Mesothelial cell of epicardium (in vitro differentiated cells): Measurements from ENCODE around the gene CCDC170. TPM values are rescaled to one million over a fixed set of nuclear protein-coding genes. Genes with fewer than 3 reads are reported as not detected.
"Not testable (repeated sequence)": the region's sequence is repeated elsewhere in the genome, so short reads cannot be mapped to it uniquely, and the experiment has no call there.

Source experiments
- DNase-seq, 2 experiments: peaks; one replicate each; pipeline ENCODE4 v3.0.0; 2021; ENCODE audit warnings: low spot score in 2 of 2; ENCODE audit not compliant: unreplicated experiment in 2 of 2
- H3K27ac Mint-ChIP-seq: 2 replicates; pipeline ENCODE4 v1.8.0; 2021; ENCODE audit warnings: mixed read lengths
- H3K27me3 Mint-ChIP-seq: 2 replicates; pipeline ENCODE4 v1.8.0; 2021; ENCODE audit warnings: low read depth, mixed read lengths
- H3K36me3 Mint-ChIP-seq: 2 replicates; pipeline ENCODE4 v1.8.0; 2021; ENCODE audit warnings: mixed read lengths
- H3K4me1 Mint-ChIP-seq: 2 replicates; pipeline ENCODE4 v1.8.0; 2021; ENCODE audit warnings: mixed read lengths
- H3K4me3 Mint-ChIP-seq: 2 replicates; pipeline ENCODE4 v1.8.0; 2021; ENCODE audit warnings: mild to moderate bottlenecking, moderate library complexity, mixed read lengths
- H3K9me3 Mint-ChIP-seq: 2 replicates; pipeline ENCODE4 v1.8.0; 2021; ENCODE audit warnings: mixed read lengths
- total RNA-seq: library from RNA; stranded (reverse); gene quantifications from 3 replicates; pipeline ENCODE4 v1.2.1, GENCODE V29; 2021
- TF ChIP-seq, protein P1 (sequence below): fragments of 200-600 bp; sonication (generic); IDR thresholded peaks from one replicate; pipeline ENCODE4 v1.5.0; 2021; ENCODE audit warnings: antibody characterized with exemption; ENCODE audit not compliant: unreplicated experiment

Gene CCDC170
- total RNA-seq, 1 donor from 2014 or later = 3.0 TPM

DNA sequence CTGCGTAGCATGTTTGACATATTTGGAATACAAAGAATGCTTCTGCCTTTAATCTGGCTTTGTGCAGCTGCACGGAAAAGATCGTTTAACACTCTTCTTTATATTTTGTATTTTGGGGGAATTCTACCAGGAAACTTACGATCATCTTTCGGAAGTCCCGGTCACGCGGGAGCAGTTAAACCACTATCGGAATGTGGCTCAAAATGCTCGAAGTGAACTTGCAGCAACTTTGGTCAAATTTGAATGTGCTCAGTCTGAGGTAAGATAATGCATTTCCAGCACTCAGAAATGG is 42.3 kb downstream of the CCDC170 start:
- no peak for DNase-seq
- H3K4me1 Mint-ChIP-seq = no peaks in the 10 kb centered on the region
- no peak overlapping the region for H3K27ac Mint-ChIP-seq
- peaks cover 3% of the 10 kb centered on the region for H3K36me3 Mint-ChIP-seq
- H3K27me3 Mint-ChIP-seq = no peaks in the 10 kb centered on the region
- peaks cover 26% of the 10 kb centered on the region for H3K9me3 Mint-ChIP-seq
- no peak overlapping the region for H3K4me3 Mint-ChIP-seq
- TF ChIP-seq, protein P1, sequence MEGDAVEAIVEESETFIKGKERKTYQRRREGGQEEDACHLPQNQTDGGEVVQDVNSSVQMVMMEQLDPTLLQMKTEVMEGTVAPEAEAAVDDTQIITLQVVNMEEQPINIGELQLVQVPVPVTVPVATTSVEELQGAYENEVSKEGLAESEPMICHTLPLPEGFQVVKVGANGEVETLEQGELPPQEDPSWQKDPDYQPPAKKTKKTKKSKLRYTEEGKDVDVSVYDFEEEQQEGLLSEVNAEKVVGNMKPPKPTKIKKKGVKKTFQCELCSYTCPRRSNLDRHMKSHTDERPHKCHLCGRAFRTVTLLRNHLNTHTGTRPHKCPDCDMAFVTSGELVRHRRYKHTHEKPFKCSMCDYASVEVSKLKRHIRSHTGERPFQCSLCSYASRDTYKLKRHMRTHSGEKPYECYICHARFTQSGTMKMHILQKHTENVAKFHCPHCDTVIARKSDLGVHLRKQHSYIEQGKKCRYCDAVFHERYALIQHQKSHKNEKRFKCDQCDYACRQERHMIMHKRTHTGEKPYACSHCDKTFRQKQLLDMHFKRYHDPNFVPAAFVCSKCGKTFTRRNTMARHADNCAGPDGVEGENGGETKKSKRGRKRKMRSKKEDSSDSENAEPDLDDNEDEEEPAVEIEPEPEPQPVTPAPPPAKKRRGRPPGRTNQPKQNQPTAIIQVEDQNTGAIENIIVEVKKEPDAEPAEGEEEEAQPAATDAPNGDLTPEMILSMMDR = no peak

DNA sequence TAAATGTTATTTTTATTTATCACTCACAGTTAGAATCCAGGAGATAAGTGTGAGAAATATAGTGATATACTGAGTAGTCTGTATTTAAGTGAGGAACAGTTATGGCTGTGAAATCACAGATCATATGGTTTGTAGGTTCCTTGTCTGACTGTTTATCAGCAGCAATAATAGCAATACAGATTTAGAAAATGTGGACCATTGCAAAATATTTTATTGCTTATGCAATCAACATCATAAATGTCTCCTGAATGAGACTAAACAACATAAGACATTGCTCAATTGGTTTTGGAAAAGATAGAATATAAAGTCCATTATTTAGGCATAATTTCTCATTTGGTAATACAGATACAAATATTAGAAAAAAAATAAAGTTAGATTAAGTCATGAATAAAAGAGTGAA is 43.7 kb downstream of the CCDC170 start:
- no peaks in the 10 kb centered on the region for H3K4me1 Mint-ChIP-seq
- H3K36me3 Mint-ChIP-seq = peaks cover 3% of the 10 kb centered on the region
- peaks cover 21% of the 10 kb centered on the region for H3K9me3 Mint-ChIP-seq
- no peaks in the 10 kb centered on the region for H3K27me3 Mint-ChIP-seq
- H3K4me3 Mint-ChIP-seq = no peak overlapping the region
- no peak for DNase-seq
- no peak overlapping the region for H3K27ac Mint-ChIP-seq
- TF ChIP-seq, protein P1 = no peak

DNA sequence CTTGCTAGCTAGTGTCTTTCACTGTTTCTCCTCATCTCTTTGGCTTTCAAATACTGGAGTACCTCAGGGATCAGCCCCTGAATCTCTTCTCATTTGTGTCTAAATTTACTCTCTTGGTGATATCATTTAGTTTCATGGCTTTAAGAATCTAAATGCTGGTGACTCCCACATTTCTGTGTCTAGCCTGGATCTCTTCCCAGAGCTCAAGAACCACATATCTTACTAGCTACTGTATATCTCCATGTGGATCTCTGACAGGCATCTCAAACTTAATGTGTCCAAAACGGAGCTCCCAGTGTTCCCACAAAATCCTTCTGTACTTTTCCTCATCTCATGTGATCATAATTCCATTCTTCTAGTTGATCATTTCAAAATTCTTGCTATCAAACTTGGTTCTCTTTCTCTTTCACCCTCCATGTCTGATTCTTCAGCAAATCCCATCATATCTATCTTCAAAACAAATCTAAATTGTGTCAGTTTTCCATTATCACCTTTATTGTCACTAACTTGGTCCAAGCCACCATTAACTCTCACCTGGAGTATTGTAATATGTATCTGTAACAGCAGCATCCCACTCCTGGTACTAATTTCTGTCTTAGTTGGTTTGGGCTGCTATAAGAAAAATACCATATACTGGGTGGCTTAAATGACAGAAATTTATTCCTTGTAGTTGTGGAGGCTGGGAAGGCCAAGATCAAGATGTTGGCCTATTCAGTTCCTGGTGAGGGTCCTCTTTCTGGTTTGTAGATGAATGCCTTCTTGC is 45.9 kb downstream of the CCDC170 start:
- TF ChIP-seq, protein P1 = no peak
- DNase-seq = no peak

DNA sequence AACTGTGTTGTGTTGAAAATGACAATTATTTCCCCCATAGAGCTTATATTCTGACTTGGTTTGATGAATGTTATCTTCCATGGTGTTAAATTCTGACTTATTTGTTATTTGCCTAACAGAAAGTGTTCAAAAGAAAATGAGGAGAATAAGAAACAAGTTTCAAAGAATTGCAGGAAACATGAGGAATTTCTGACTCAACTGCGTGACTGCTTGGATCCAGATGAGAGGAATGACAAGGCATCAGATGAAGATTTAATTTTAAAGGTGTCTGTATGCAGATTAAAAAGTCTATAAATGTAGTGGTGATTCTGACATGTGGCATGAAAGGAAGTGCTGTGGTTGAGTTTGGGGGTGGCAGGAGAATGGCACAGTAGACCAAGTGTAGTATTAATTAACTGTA is 50.6 kb downstream of the CCDC170 start:
- Mint-ChIP-seq H3K36me3 (peaks cover 3% of the 10 kb centered on the region), H3K4me1 (no peaks in the 10 kb centered on the region), H3K27ac (no peak overlapping the region), H3K4me3 (no peak overlapping the region), H3K27me3 (no peaks in the 10 kb centered on the region), H3K9me3 (peaks cover 16% of the 10 kb centered on the region)
- TF ChIP-seq, protein P1 = no peak
- no peak for DNase-seq

More for the DNA sequence above, 45.9 kb downstream of the CCDC170 start:
- H3K27ac Mint-ChIP-seq = no peak overlapping the region
- H3K9me3 Mint-ChIP-seq = peaks cover 21% of the 10 kb centered on the region
- H3K27me3 Mint-ChIP-seq = no peaks in the 10 kb centered on the region
- H3K4me3 Mint-ChIP-seq = no peak overlapping the region
- H3K4me1 Mint-ChIP-seq = no peaks in the 10 kb centered on the region
- H3K36me3 Mint-ChIP-seq = peaks cover 3% of the 10 kb centered on the region

DNA sequence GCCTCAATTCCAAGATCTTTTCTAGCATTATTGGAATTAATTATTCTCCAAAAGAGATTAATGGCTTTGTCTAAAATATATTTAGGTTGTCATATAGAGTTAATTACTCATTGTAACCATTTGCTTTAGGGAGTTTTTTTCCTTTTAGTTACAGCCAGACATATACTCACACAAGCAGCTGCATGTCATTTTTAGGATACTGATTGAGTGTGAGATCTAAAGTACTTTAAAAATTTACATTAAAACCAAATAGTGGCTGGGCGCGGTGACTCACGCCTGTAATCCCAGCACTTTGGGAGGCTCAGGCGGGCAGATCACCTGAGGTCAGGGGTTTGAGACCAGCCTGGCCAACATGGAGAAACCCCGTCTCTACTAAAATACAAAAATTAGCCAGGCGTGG is 51.1 kb downstream of the CCDC170 start:
- H3K27ac Mint-ChIP-seq, H3K36me3 Mint-ChIP-seq, DNase-seq, H3K4me1 Mint-ChIP-seq, H3K27me3 Mint-ChIP-seq, H3K4me3 Mint-ChIP-seq: not testable (repeated sequence)
- H3K9me3 Mint-ChIP-seq = peaks cover 12% of the 10 kb centered on the region

DNA sequence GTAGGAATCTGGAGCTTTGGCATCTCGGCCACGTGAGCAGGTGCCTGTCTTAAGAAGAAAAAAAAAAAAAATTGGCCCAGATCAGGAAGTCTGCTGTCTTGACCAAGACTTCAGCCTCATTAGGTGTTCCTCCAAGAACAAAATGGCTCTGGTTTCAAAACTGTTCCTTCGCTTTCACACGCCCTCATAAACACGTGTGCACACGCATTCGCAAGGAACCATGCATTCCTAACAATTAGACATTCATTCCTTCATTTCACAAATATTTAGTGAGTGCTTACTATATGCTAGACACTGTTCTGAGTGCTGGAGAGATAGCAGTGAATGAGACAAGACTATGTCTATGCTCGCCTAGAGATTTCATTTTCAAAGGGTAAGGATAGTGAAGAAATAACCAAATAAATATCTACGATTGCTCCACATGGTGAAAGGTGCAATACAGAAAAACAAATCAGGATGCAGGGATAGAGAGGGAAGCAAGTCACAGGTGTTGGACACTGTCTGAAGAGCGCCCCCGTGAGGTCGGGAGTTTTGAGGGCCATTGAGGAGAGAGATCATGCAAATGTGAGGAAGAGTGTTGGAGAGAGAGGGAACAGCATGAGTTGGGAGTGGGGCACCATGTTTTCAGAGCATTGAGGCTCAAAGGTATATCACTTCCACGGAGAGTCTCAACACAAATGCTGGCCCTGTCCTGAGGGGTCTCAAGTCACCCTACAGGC is 53.3 kb downstream of the CCDC170 start:
- Mint-ChIP-seq H3K27me3 (no peaks in the 10 kb centered on the region), H3K4me3 (no peak overlapping the region), H3K9me3 (peaks cover 8% of the 10 kb centered on the region), H3K36me3 (no peaks in the 10 kb centered on the region), H3K4me1 (no peaks in the 10 kb centered on the region), H3K27ac (no peak overlapping the region)
- TF ChIP-seq, protein P1 = no peak
- no peak for DNase-seq
